ENCODE results near the gene EFCAB13.

DNA sequence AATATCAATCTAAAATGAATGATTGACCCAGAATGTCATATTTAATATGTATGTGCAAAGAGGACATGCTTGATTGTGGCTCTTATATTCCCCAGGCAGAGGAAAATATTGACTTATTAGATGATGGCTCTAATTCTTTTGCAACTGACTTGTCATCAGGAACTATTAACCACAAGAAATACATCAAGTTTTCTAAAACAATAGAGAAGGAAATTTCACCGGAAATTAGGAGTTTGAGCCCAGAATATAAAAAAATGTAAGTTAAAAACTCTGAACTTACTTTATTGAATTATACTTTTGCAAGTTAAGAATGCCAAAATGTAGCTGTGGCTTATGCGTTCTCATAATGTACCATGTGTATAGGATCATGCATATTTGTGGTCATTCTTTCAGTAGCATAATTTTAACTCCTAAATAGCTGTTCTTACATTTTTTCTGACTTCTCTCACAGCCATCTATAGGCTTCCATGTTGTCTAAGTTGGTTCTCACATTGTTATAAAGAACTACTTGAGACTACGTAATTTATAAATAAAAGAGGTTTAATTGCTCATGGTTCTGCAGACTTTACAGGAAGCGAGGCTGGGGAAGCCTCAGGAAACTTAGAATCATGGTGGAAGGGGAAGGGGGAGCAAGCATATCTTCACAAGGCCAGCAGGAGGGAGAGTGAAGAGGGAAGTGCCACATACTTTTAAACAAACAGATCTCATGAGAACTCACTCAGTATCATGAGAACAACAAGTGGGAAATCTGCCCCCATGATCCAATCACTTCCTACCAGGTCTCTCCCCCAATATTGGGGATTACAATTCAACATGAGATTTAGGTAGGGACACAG is 11.6 kb downstream of the EFCAB13 start:
- no peak for TF ChIP-seq CTCF (IDR thresholded peaks at IDR 0.05; ENCODE audit: low read depth, low read length)
- no peak for TF ChIP-seq POLR2A (IDR thresholded peaks at IDR 0.05; ENCODE audit: extremely low read depth, insufficient read length)

Measured in NB4 (cell line).